GM23338 (cell line): ENCODE measurements around the gene ERGIC2. TPM values are rescaled to one million over a fixed set of nuclear protein-coding genes. Genes with fewer than 3 reads are reported as not detected.

ENCODE experiments used
- CREB1 ChIP-seq: fragments of 250-450 bp; sonication (Bioruptor Pico); IDR thresholded peaks from 2 replicates; pipeline ENCODE4 v1.5.0; 2020; ENCODE audit warnings: low read depth, mild to moderate bottlenecking, moderate library complexity
- EZH2phosphoT487 ChIP-seq: fragments of 200-600 bp; sonication (generic); IDR thresholded peaks from one replicate; pipeline ENCODE4 v1.8.1; 2018; ENCODE audit warnings: antibody characterized with exemption; ENCODE audit not compliant: unreplicated experiment
- JUNB ChIP-seq: IDR thresholded peaks from one replicate; pipeline ENCODE4 v1.6.1; 2016; ENCODE audit warnings: antibody characterized with exemption; ENCODE audit not compliant: unreplicated experiment
- NANOG ChIP-seq: IDR thresholded peaks from 2 replicates; pipeline ENCODE4 v1.6.1; 2016; ENCODE audit warnings: antibody characterized with exemption, borderline replicate concordance
- POLR2AphosphoS5 ChIP-seq: IDR thresholded peaks from 2 replicates; pipeline ENCODE4 v1.6.1; 2016; ENCODE audit warnings: antibody characterized with exemption, low read depth
- ZNF114 ChIP-seq: fragments of 250-450 bp; sonication (Bioruptor Pico); IDR thresholded peaks from 2 replicates; pipeline ENCODE4 v1.5.0; 2020; ENCODE audit warnings: mild to moderate bottlenecking, moderate library complexity
- polyA plus RNA-seq: library from polyadenylated mRNA; unstranded; fragments of >200 nt; fragmentation: Nextera tagmentation; extraction: Ambion mirVana; gene quantifications from 2 replicates; pipeline ENCODE4 v1.2.1, GENCODE V29; 2016
- total RNA-seq: library from RNA; depleted of rRNA; stranded (reverse); fragments of >200 nt; shearing (Covaris generic); gene quantifications from 2 replicates; pipeline ENCODE4 v1.2.3, GENCODE V29; 2014
- TF ChIP-seq, protein P1 (sequence below): fragments of 250-450 bp; sonication (Bioruptor Pico); IDR thresholded peaks from 2 replicates; pipeline ENCODE4 v1.5.0; 2020; ENCODE audit warnings: mild to moderate bottlenecking, moderate library complexity
- TF ChIP-seq, protein P2 (sequence below): IDR thresholded peaks from one replicate; pipeline ENCODE4 v1.6.1; 2018; ENCODE audit warnings: antibody characterized with exemption; ENCODE audit not compliant: unreplicated experiment
- TF ChIP-seq, protein P3 (sequence below): IDR thresholded peaks from 2 replicates; pipeline ENCODE4 v1.6.1; 2016; ENCODE audit warnings: antibody characterized with exemption

ERGIC2 gene
- total and polyA plus RNA-seq, 2 experiments from 2014 or later, result 77.1 to 107 TPM

GRCh38 chr12:29320295-29321085 lies 60.5 kb downstream of the ERGIC2 start (continued):
- TF ChIP-seq, protein P1, sequence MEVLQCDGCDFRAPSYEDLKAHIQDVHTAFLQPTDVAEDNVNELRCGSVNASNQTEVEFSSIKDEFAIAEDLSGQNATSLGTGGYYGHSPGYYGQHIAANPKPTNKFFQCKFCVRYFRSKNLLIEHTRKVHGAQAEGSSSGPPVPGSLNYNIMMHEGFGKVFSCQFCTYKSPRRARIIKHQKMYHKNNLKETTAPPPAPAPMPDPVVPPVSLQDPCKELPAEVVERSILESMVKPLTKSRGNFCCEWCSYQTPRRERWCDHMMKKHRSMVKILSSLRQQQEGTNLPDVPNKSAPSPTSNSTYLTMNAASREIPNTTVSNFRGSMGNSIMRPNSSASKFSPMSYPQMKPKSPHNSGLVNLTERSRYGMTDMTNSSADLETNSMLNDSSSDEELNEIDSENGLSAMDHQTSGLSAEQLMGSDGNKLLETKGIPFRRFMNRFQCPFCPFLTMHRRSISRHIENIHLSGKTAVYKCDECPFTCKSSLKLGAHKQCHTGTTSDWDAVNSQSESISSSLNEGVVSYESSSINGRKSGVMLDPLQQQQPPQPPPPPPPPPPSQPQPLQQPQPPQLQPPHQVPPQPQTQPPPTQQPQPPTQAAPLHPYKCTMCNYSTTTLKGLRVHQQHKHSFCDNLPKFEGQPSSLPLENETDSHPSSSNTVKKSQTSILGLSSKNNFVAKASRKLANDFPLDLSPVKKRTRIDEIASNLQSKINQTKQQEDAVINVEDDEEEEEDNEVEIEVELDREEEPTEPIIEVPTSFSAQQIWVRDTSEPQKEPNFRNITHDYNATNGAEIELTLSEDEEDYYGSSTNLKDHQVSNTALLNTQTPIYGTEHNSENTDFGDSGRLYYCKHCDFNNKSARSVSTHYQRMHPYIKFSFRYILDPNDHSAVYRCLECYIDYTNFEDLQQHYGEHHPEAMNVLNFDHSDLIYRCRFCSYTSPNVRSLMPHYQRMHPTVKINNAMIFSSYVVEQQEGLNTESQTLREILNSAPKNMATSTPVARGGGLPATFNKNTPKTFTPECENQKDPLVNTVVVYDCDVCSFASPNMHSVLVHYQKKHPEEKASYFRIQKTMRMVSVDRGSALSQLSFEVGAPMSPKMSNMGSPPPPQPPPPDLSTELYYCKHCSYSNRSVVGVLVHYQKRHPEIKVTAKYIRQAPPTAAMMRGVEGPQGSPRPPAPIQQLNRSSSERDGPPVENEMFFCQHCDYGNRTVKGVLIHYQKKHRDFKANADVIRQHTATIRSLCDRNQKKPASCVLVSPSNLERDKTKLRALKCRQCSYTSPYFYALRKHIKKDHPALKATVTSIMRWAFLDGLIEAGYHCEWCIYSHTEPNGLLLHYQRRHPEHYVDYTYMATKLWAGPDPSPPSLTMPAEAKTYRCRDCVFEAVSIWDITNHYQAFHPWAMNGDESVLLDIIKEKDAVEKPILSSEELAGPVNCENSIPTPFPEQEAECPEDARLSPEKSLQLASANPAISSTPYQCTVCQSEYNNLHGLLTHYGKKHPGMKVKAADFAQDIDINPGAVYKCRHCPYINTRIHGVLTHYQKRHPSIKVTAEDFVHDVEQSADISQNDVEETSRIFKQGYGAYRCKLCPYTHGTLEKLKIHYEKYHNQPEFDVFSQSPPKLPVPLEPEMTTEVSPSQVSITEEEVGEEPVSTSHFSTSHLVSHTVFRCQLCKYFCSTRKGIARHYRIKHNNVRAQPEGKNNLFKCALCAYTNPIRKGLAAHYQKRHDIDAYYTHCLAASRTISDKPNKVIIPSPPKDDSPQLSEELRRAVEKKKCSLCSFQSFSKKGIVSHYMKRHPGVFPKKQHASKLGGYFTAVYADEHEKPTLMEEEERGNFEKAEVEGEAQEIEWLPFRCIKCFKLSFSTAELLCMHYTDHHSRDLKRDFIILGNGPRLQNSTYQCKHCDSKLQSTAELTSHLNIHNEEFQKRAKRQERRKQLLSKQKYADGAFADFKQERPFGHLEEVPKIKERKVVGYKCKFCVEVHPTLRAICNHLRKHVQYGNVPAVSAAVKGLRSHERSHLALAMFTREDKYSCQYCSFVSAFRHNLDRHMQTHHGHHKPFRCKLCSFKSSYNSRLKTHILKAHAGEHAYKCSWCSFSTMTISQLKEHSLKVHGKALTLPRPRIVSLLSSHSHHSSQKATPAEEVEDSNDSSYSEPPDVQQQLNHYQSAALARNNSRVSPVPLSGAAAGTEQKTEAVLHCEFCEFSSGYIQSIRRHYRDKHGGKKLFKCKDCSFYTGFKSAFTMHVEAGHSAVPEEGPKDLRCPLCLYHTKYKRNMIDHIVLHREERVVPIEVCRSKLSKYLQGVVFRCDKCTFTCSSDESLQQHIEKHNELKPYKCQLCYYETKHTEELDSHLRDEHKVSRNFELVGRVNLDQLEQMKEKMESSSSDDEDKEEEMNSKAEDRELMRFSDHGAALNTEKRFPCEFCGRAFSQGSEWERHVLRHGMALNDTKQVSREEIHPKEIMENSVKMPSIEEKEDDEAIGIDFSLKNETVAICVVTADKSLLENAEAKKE (CRISPR knock-in tag), result no peak
- no peak for TF ChIP-seq JUNB
- no peak for TF ChIP-seq NANOG
- no peak for TF ChIP-seq EZH2phosphoT487
- no peak for TF ChIP-seq POLR2AphosphoS5
- TF ChIP-seq, protein P2, sequence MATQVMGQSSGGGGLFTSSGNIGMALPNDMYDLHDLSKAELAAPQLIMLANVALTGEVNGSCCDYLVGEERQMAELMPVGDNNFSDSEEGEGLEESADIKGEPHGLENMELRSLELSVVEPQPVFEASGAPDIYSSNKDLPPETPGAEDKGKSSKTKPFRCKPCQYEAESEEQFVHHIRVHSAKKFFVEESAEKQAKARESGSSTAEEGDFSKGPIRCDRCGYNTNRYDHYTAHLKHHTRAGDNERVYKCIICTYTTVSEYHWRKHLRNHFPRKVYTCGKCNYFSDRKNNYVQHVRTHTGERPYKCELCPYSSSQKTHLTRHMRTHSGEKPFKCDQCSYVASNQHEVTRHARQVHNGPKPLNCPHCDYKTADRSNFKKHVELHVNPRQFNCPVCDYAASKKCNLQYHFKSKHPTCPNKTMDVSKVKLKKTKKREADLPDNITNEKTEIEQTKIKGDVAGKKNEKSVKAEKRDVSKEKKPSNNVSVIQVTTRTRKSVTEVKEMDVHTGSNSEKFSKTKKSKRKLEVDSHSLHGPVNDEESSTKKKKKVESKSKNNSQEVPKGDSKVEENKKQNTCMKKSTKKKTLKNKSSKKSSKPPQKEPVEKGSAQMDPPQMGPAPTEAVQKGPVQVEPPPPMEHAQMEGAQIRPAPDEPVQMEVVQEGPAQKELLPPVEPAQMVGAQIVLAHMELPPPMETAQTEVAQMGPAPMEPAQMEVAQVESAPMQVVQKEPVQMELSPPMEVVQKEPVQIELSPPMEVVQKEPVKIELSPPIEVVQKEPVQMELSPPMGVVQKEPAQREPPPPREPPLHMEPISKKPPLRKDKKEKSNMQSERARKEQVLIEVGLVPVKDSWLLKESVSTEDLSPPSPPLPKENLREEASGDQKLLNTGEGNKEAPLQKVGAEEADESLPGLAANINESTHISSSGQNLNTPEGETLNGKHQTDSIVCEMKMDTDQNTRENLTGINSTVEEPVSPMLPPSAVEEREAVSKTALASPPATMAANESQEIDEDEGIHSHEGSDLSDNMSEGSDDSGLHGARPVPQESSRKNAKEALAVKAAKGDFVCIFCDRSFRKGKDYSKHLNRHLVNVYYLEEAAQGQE, result no peak
- TF ChIP-seq CREB1 (CRISPR knock-in tag), result no peak
- no peak for TF ChIP-seq ZNF114 (CRISPR knock-in tag)
- TF ChIP-seq, protein P3, sequence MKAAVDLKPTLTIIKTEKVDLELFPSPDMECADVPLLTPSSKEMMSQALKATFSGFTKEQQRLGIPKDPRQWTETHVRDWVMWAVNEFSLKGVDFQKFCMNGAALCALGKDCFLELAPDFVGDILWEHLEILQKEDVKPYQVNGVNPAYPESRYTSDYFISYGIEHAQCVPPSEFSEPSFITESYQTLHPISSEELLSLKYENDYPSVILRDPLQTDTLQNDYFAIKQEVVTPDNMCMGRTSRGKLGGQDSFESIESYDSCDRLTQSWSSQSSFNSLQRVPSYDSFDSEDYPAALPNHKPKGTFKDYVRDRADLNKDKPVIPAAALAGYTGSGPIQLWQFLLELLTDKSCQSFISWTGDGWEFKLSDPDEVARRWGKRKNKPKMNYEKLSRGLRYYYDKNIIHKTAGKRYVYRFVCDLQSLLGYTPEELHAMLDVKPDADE, result no peak
